GM12891 (cell line): ENCODE measurements around the gene DCLRE1B.

Experiments
- POLR2A ChIP-seq: IDR thresholded peaks from 2 replicates; pipeline ENCODE4 v1.6.1; 2011; ENCODE audit warnings: low read depth, low read length, control low read depth
- POLR2AphosphoS5 ChIP-seq: IDR thresholded peaks from 2 replicates; pipeline ENCODE4 v1.6.1; 2011; ENCODE audit warnings: low read depth, low read length, control low read depth
- TAF1 ChIP-seq: IDR thresholded peaks from 2 replicates; pipeline ENCODE4 v1.6.1; 2011; ENCODE audit warnings: low read depth, low read length, control low read depth

GRCh38 chr1:113946112-113946511 lies 41.0 kb downstream of the DCLRE1B start:
- TF ChIP-seq POLR2AphosphoS5, result no peak
- no peak for TF ChIP-seq POLR2A
- TF ChIP-seq TAF1, result no peak
